Ovary (tissue), 9 donors: ENCODE data around the gene TIMM10. TPM values are rescaled to one million over a fixed set of nuclear protein-coding genes. Genes with fewer than 3 reads are reported as not detected.

Source experiments
- DNase-seq, 5 donors: peaks; one replicate each; pipeline ENCODE4 v3.0.0-alpha.2; 2019 to 2020
- H3K27ac ChIP-seq, 2 donors: fragments of 200-600 bp; one replicate each; pipeline versions ENCODE4 v1.5.1 to v1.8.0; 2019 to 2022
- H3K27me3 ChIP-seq: fragments of 200-600 bp; one replicate; pipeline ENCODE4 v1.8.0; 2022
- H3K36me3 ChIP-seq: fragments of 200-600 bp; sonication (generic); one replicate; pipeline ENCODE4 v1.5.1; 2019
- H3K4me1 ChIP-seq: one replicate; pipeline ENCODE4 v1.8.1; 2013; ENCODE audit warnings: mild to moderate bottlenecking, moderate library complexity; ENCODE audit not compliant: insufficient read depth
- H3K4me3 ChIP-seq: fragments of 200-600 bp; sonication (generic); one replicate; pipeline ENCODE4 v1.5.1; 2017
- H3K9me3 ChIP-seq, 2 donors: fragments of 200-600 bp in 1 of 2; sonication (generic) in 1 of 2; one replicate each; pipeline versions ENCODE4 v1.5.1 to v1.8.1; 2013 to 2019; ENCODE audit warnings: mild to moderate bottlenecking in 1 of 2, moderate library complexity in 1 of 2
- CTCF ChIP-seq, 3 donors: fragments of 450-650 bp in 2 of 3; fragments of 200-600 bp in 1 of 3; IDR thresholded peaks; one replicate each; pipeline versions ENCODE4 v1.5.1 to v1.8.0; 2016 to 2022; ENCODE audit warnings: antibody characterized with exemption in 3 of 3, mild to moderate bottlenecking in 1 of 3
- EP300 ChIP-seq: sonication (generic); formaldehyde crosslinking; IDR thresholded peaks from one replicate; pipeline ENCODE4 v1.6.1; 2017; ENCODE audit warnings: antibody characterized with exemption
- POLR2A ChIP-seq: fragments of 450-650 bp; IDR thresholded peaks from one replicate; pipeline ENCODE4 v1.6.1; 2017; ENCODE audit warnings: antibody characterized with exemption, mild to moderate bottlenecking, moderate library complexity
- WGBS, 3 donors: extraction: QIAGEN DNeasy Blood & Tissue Kit in 1 of 3; methylation state at CpG; one replicate each; pipeline versions ENCODE4 v1.1.5 to v1.1.7; 2013 to 2017; 5-methylcytosine and 5-hydroxymethylcytosine counted together
- intact Hi-C, 4 donors: fragments of 100-400 bp; cut with DNase I; formaldehyde crosslinking; loops; one replicate each; pipeline versions ENCODE4 v1.11.0 to v1.15.1; 2022 to 2023
- polyA plus RNA-seq, 2 donors: library from polyadenylated mRNA; stranded (reverse); fragments of 200-250 nt in 1 of 2; fragments of 350-450 nt in 1 of 2; fragmentation: Illumina TruSeq in 1 of 2; extraction: RNeasy Lipid Tissue Mini Kit (QIAGEN cat#74804) in 1 of 2; gene quantifications; one replicate each; pipeline ENCODE4 v1.2.3, GENCODE V29; 2013 to 2014
- total RNA-seq, 7 donors: library from RNA; depleted of rRNA in 2 of 7; stranded (reverse); fragments of >200 nt in 2 of 7; fragmentation: NEBNext Ultra II Directional in 3 of 7; extraction: Animal tissue kit (Norgen Biotek cat#: 25700) in 3 of 7; gene quantifications; one replicate each; pipeline versions ENCODE4 v1.1.0 to v1.2.4, GENCODE V29; 2016 to 2023
- donor health status: DM: no; HTN: no; CAD: no; lungs with moderate emphysema.
- donor health status: DM: no; HTN: no; CAD: no.
- donor health status: Bipolar disorder and iron deficiency.
- donor health status: DM: yes; HTN: yes; CAD: no.
- donor health status: DM: no; HTN: no; CAD: no.
- donor health status: DM: yes; HTN: yes; CAD: no.

The TIMM10 gene
- total and polyA plus RNA-seq, 9 donors = 23.4 to 42.0 (median 36.6) TPM

GRCh38 chr11:57491371-57492061, 39.0 kb downstream of the TIMM10 start:
- no peaks in the 10 kb centered on the region for H3K36me3 ChIP-seq
- TF ChIP-seq EP300 (no peak), CTCF (IDR thresholded peaks at IDR 0.05) (peak in 1 of 3 donors; percentile 26)
- intact Hi-C loops = loop anchor here (2.0 kb wide), 2 partner anchors 33 to 35 kb away; no protein-coding TSS in a partner anchor
- DNase-seq = no peak
- H3K9me3 ChIP-seq = no peaks in the 10 kb centered on the region
- H3K27me3 ChIP-seq = no peaks in the 10 kb centered on the region
- 80 to 87% (median 83%) methylated on average over 11 of the region's 11 CpGs for WGBS, 3 donors
- no peak overlapping the region for H3K4me3 ChIP-seq
- H3K4me1 ChIP-seq = no peaks in the 10 kb centered on the region
- no peak overlapping the region for H3K27ac ChIP-seq

- Histone ChIP-seq H3K4me1 (no peaks in the 10 kb centered on the region), H3K36me3 (no peaks in the 10 kb centered on the region), H3K27ac (no peak overlapping the region), H3K9me3 (no peaks in the 10 kb centered on the region), H3K4me3 (no peak overlapping the region), H3K27me3 (no peaks in the 10 kb centered on the region)
- no peak for TF ChIP-seq EP300
- no peak for TF ChIP-seq POLR2A
- no peak for TF ChIP-seq CTCF (IDR thresholded peaks at IDR 0.05)
- 88 to 93% (median 89%) methylated on average over 9 of the region's 9 CpGs for WGBS, 3 donors
- intact Hi-C loops = no loop called here
- no peak for DNase-seq
Measured at GRCh38 chr11:57490456-57491248, 39.9 kb downstream of the TIMM10 start.

GRCh38 chr11:57487920-57488659, 42.5 kb downstream of the TIMM10 start:
- no peaks in the 10 kb centered on the region for H3K27me3 ChIP-seq
- DNase-seq = no peak
- TF ChIP-seq EP300 (no peak), CTCF (IDR thresholded peaks at IDR 0.05) (no peak), POLR2A (no peak)
- no peaks in the 10 kb centered on the region for H3K4me1 ChIP-seq
- no peaks in the 10 kb centered on the region for H3K9me3 ChIP-seq
- intact Hi-C loops = no loop called here
- H3K27ac ChIP-seq = no peak overlapping the region
- no peak overlapping the region for H3K4me3 ChIP-seq
- no peaks in the 10 kb centered on the region for H3K36me3 ChIP-seq
- WGBS, 3 donors = 81 to 85% (median 84%) methylated on average over 6 of the region's 6 CpGs

GRCh38 chr11:57487021-57487778, 43.4 kb downstream of the TIMM10 start:
- WGBS, 3 donors = 92 to 94% (median 93%) methylated on average over 15 of the region's 15 CpGs
- Histone ChIP-seq H3K9me3 (no peaks in the 10 kb centered on the region), H3K4me1 (peaks cover 5% of the 10 kb centered on the region), H3K27me3 (no peaks in the 10 kb centered on the region), H3K27ac (no peak overlapping the region), H3K36me3 (no peaks in the 10 kb centered on the region), H3K4me3 (no peak overlapping the region)
- DNase-seq = no peak
- intact Hi-C loops = no loop called here
- no peak for TF ChIP-seq EP300
- TF ChIP-seq POLR2A = no peak
